HepG2 (cell line): ENCODE measurements around the gene CARS2. TPM values are rescaled to one million over a fixed set of nuclear protein-coding genes. Genes with fewer than 3 reads are reported as not detected.

Experiments
- ATM ChIP-seq: fragments of 450-650 bp; IDR thresholded peaks from 2 replicates; pipeline ENCODE4 v1.7.1; 2017; ENCODE audit warnings: mild to moderate bottlenecking, borderline replicate concordance
- NFIC ChIP-seq: IDR thresholded peaks from 2 replicates; pipeline ENCODE4 v1.6.1; 2012; ENCODE audit warnings: mild to moderate bottlenecking, low read length, inconsistent platforms
- NKX3-1 ChIP-seq: sonication (generic); formaldehyde crosslinking; IDR thresholded peaks from 2 replicates; pipeline ENCODE4 v1.5.0; 2020; ENCODE audit warnings: missing genetic modification reagents
- RARG ChIP-seq: sonication (generic); formaldehyde crosslinking; IDR thresholded peaks from 2 replicates; pipeline ENCODE4 v1.4.0; 2020; ENCODE audit warnings: low read depth, mild to moderate bottlenecking, missing genetic modification reagents
- RFX5 ChIP-seq: IDR thresholded peaks from 2 replicates; pipeline ENCODE4 v1.6.1; 2011; ENCODE audit warnings: low read depth, low read length, improper control_type of control experiment
- SALL1 ChIP-seq: sonication (generic); formaldehyde crosslinking; IDR thresholded peaks from 2 replicates; pipeline ENCODE4 v1.8.0; 2022; ENCODE audit warnings: mild to moderate bottlenecking, missing genetic modification reagents
- SMC3 ChIP-seq: IDR thresholded peaks from 2 replicates; pipeline ENCODE4 v1.6.1; 2011; ENCODE audit warnings: low read length, improper control_type of control experiment
- SOX5 ChIP-seq: IDR thresholded peaks from 2 replicates; pipeline ENCODE4 v1.6.1; 2016; ENCODE audit warnings: borderline replicate concordance
- TFDP2 ChIP-seq: sonication (generic); formaldehyde crosslinking; IDR thresholded peaks from 2 replicates; pipeline ENCODE4 v1.4.0; 2020; ENCODE audit warnings: missing genetic modification reagents
- TOPORS ChIP-seq: sonication (generic); formaldehyde crosslinking; IDR thresholded peaks from 2 replicates; pipeline ENCODE4 v1.8.0; 2023; ENCODE audit warnings: mild to moderate bottlenecking, missing genetic modification reagents
- YEATS2 ChIP-seq: sonication (generic); formaldehyde crosslinking; IDR thresholded peaks from 2 replicates; pipeline ENCODE4 v1.4.0; 2020; ENCODE audit warnings: missing genetic modification reagents, borderline replicate concordance
- YY1 ChIP-seq: IDR thresholded peaks from 2 replicates; pipeline ENCODE4 v1.6.1; 2011; ENCODE audit warnings: low read length, low read depth, moderate library complexity, mild to moderate bottlenecking; ENCODE audit not compliant: insufficient read depth, insufficient replicate concordance
- ZBTB7B ChIP-seq: sonication (generic); formaldehyde crosslinking; IDR thresholded peaks from 2 replicates; pipeline ENCODE4 v1.4.0; 2020; ENCODE audit warnings: missing genetic modification reagents
- ZFP1 ChIP-seq: IDR thresholded peaks from 2 replicates; pipeline ENCODE4 v1.6.1; 2016
- ZNF432 ChIP-seq: sonication (generic); formaldehyde crosslinking; IDR thresholded peaks from 2 replicates; pipeline ENCODE4 v1.5.0; 2020; ENCODE audit warnings: missing genetic modification reagents, mild to moderate bottlenecking, borderline replicate concordance
- ZNF468 ChIP-seq: sonication (generic); formaldehyde crosslinking; IDR thresholded peaks from 2 replicates; pipeline ENCODE4 v1.8.0; 2022; ENCODE audit warnings: mild to moderate bottlenecking, moderate library complexity, missing genetic modification reagents
- ZNF510 ChIP-seq: sonication (generic); formaldehyde crosslinking; IDR thresholded peaks from 2 replicates; pipeline ENCODE4 v1.4.0; 2020; ENCODE audit warnings: low read depth, mild to moderate bottlenecking, missing genetic modification reagents
- polyA plus RNA-seq, 8 experiments: library from polyadenylated mRNA; depleted of rRNA in 3 of 8; stranded (reverse) in 7 of 8; unstranded in 1 of 8; fragments of >200 nt; fragmentation: Illumina TruSeq in 4 of 8; extraction: Trizol in 4 of 8; gene quantifications; 2 replicates each; pipeline versions ENCODE4 v1.2.1 to v1.2.3, GENCODE V29; 2011 to 2016; ENCODE audit warnings: low read depth in 4 of 8, missing spikeins in 1 of 8, mixed read lengths in 1 of 8; ENCODE audit not compliant: insufficient read depth in 1 of 8
- total RNA-seq, 5 experiments: library from RNA; depleted of rRNA; stranded (reverse); fragments of >200 nt; fragmentation: Illumina TruSeq; extraction: Trizol; gene quantifications; 2 replicates each; pipeline ENCODE4 v1.2.3, GENCODE V29; 2016; ENCODE audit warnings: low read depth in 1 of 5
- TF ChIP-seq, protein P1 (sequence below): sonication (generic); formaldehyde crosslinking; IDR thresholded peaks from 2 replicates; pipeline ENCODE4 v1.5.1; 2020; ENCODE audit warnings: mild to moderate bottlenecking, missing genetic modification reagents, borderline replicate concordance
- TF ChIP-seq, protein P2 (sequence below): sonication (generic); formaldehyde crosslinking; conservative IDR thresholded peaks from 2 replicates; pipeline ENCODE4 v1.4.0; 2020; ENCODE audit warnings: missing genetic modification reagents

The CARS2 gene
- total and polyA plus RNA-seq, 2 of the 13 experiments (the other 11 are each of a cell fraction or from before 2014, with no cell fraction given): 41.1 to 59.3 TPM

- TF ChIP-seq, protein P1, sequence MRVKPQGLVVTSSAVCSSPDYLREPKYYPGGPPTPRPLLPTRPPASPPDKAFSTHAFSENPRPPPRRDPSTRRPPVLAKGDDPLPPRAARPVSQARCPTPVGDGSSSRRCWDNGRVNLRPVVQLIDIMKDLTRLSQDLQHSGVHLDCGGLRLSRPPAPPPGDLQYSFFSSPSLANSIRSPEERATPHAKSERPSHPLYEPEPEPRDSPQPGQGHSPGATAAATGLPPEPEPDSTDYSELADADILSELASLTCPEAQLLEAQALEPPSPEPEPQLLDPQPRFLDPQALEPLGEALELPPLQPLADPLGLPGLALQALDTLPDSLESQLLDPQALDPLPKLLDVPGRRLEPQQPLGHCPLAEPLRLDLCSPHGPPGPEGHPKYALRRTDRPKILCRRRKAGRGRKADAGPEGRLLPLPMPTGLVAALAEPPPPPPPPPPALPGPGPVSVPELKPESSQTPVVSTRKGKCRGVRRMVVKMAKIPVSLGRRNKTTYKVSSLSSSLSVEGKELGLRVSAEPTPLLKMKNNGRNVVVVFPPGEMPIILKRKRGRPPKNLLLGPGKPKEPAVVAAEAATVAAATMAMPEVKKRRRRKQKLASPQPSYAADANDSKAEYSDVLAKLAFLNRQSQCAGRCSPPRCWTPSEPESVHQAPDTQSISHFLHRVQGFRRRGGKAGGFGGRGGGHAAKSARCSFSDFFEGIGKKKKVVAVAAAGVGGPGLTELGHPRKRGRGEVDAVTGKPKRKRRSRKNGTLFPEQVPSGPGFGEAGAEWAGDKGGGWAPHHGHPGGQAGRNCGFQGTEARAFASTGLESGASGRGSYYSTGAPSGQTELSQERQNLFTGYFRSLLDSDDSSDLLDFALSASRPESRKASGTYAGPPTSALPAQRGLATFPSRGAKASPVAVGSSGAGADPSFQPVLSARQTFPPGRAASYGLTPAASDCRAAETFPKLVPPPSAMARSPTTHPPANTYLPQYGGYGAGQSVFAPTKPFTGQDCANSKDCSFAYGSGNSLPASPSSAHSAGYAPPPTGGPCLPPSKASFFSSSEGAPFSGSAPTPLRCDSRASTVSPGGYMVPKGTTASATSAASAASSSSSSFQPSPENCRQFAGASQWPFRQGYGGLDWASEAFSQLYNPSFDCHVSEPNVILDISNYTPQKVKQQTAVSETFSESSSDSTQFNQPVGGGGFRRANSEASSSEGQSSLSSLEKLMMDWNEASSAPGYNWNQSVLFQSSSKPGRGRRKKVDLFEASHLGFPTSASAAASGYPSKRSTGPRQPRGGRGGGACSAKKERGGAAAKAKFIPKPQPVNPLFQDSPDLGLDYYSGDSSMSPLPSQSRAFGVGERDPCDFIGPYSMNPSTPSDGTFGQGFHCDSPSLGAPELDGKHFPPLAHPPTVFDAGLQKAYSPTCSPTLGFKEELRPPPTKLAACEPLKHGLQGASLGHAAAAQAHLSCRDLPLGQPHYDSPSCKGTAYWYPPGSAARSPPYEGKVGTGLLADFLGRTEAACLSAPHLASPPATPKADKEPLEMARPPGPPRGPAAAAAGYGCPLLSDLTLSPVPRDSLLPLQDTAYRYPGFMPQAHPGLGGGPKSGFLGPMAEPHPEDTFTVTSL (CRISPR knock-in tag): no peak
- no peak for TF ChIP-seq YEATS2 (CRISPR knock-in tag)
- no peak for TF ChIP-seq SMC3
- TF ChIP-seq ZBTB7B (CRISPR knock-in tag): peak; percentile 39; the same call in 1 of the 2 replicates
- TF ChIP-seq RFX5: no peak
- TF ChIP-seq ATM: no peak
- TF ChIP-seq YY1: peak; percentile 18
- TF ChIP-seq SOX5 (CRISPR knock-in tag): peak; percentile 29; the same call in 1 of the 2 replicates
- TF ChIP-seq RARG (CRISPR knock-in tag): no peak
- no peak for TF ChIP-seq NFIC
- TF ChIP-seq TOPORS: 0 out of 2 replicates have a peak, but pooled peaks have one; percentile 14
- TF ChIP-seq NKX3-1 (CRISPR knock-in tag): peak; percentile 19; the same call in 1 of the 2 replicates
- TF ChIP-seq, protein P2, sequence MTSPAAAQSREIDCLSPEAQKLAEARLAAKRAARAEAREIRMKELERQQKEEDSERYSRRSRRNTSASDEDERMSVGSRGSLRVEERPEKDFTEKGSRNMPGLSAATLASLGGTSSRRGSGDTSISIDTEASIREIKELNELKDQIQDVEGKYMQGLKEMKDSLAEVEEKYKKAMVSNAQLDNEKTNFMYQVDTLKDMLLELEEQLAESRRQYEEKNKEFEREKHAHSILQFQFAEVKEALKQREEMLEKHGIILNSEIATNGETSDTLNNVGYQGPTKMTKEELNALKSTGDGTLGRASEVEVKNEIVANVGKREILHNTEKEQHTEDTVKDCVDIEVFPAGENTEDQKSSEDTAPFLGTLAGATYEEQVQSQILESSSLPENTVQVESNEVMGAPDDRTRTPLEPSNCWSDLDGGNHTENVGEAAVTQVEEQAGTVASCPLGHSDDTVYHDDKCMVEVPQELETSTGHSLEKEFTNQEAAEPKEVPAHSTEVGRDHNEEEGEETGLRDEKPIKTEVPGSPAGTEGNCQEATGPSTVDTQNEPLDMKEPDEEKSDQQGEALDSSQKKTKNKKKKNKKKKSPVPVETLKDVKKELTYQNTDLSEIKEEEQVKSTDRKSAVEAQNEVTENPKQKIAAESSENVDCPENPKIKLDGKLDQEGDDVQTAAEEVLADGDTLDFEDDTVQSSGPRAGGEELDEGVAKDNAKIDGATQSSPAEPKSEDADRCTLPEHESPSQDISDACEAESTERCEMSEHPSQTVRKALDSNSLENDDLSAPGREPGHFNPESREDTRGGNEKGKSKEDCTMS (CRISPR knock-in tag): no peak
- TF ChIP-seq ZNF510 (CRISPR knock-in tag): no peak
- TF ChIP-seq ZNF432 (CRISPR knock-in tag): no peak
- no peak for TF ChIP-seq ZNF468 (CRISPR knock-in tag)
- TF ChIP-seq SALL1 (CRISPR knock-in tag): peak; percentile 62
- TF ChIP-seq TFDP2 (CRISPR knock-in tag): no peak
- 0 out of 2 replicates have a peak, but pooled peaks have one; percentile 47 for TF ChIP-seq ZFP1 (CRISPR knock-in tag)
These were observed 9.0 kb upstream of the CARS2 start (continued) for GRCh38 chr13:110714797-110715394.
